OCI-LY7 (cell line): ENCODE measurements around the gene GRID1. TPM values are rescaled to one million over a fixed set of nuclear protein-coding genes. Genes with fewer than 3 reads are reported as not detected.

ENCODE experiments used
- BruUV-seq: library from RNA; stranded (reverse); fragments of 400-500 nt; replicated peaks from 2 replicates; lab custom pipeline; 2021; lab: Mats Ljungman, UMichigan
- CTCF ChIA-PET: fragments of 300-600 bp; sonication (Branson Sonifier 250); formaldehyde crosslinking; loops from one replicate; lab custom pipeline; 2022; ENCODE audit warnings: antibody characterized with exemption; ENCODE audit not compliant: unreplicated experiment; lab: Charles Lee
- POLR2A ChIA-PET: fragments of 300-600 bp; sonication (Branson Sonifier 250); formaldehyde crosslinking; loops from one replicate; lab custom pipeline; 2022; ENCODE audit warnings: antibody characterized with exemption; lab: Charles Lee
- DNase-seq: peaks from one replicate; pipeline ENCODE4 v3.0.0-alpha.2; 2015; ENCODE audit warnings: low spot score
- H2AFZ ChIP-seq: fragments of 200-600 bp; sonication (generic), shearing (Covaris generic); 2 replicates; pipeline ENCODE4 v1.6.1; 2014; ENCODE audit warnings: mild to moderate bottlenecking, antibody characterized with exemption, low read length, moderate library complexity
- H3K27ac ChIP-seq: fragments of 200-600 bp; sonication (generic); 2 replicates; pipeline ENCODE4 v1.5.1; 2014; ENCODE audit warnings: mixed run types, low read depth, mild to moderate bottlenecking, moderate library complexity, low read length, inconsistent platforms; ENCODE audit not compliant: poor library complexity, severe bottlenecking
- H3K36me3 ChIP-seq: fragments of 200-600 bp; sonication (generic); 2 replicates; pipeline ENCODE4 v1.6.1; 2014; ENCODE audit warnings: mild to moderate bottlenecking, antibody characterized with exemption, low read length, moderate library complexity, mixed read lengths; ENCODE audit not compliant: insufficient read depth
- H3K4me1 ChIP-seq: fragments of 200-600 bp; sonication (generic); 2 replicates; pipeline ENCODE4 v1.5.1; 2014; ENCODE audit warnings: mild to moderate bottlenecking, low read length; ENCODE audit not compliant: insufficient read depth, poor library complexity, severe bottlenecking
- H3K4me2 ChIP-seq: fragments of 200-600 bp; sonication (generic); 2 replicates; pipeline ENCODE4 v1.6.1; 2014; ENCODE audit warnings: mild to moderate bottlenecking, low read length
- H3K4me3 ChIP-seq: fragments of 200-600 bp; sonication (generic); 2 replicates; pipeline ENCODE4 v1.5.1; 2014; ENCODE audit warnings: mild to moderate bottlenecking, low read depth, low read length; ENCODE audit not compliant: poor library complexity, severe bottlenecking
- H3K79me2 ChIP-seq: fragments of 200-600 bp; sonication (generic); 2 replicates; pipeline ENCODE4 v1.6.1; 2016; ENCODE audit warnings: low read depth, mild to moderate bottlenecking, low read length, moderate library complexity, mixed read lengths; ENCODE audit not compliant: insufficient read depth
- H3K9me2 ChIP-seq: fragments of 200-600 bp; sonication (generic); 2 replicates; pipeline ENCODE4 v1.6.1; 2016; ENCODE audit warnings: mild to moderate bottlenecking, low read length, mixed read lengths; ENCODE audit not compliant: insufficient read depth
- H3K9me3 ChIP-seq: fragments of 200-600 bp; sonication (generic); 2 replicates; pipeline ENCODE4 v1.6.1; 2014; ENCODE audit warnings: mild to moderate bottlenecking, mixed run types, low read length, mixed read lengths
- H4K20me1 ChIP-seq: fragments of 200-600 bp; sonication (generic); 2 replicates; pipeline ENCODE4 v1.6.1; 2014; ENCODE audit warnings: mild to moderate bottlenecking, antibody characterized with exemption, low read length, moderate library complexity, mixed read lengths; ENCODE audit not compliant: insufficient read depth
- EZH2phosphoT487 ChIP-seq: fragments of 200-600 bp; sonication (generic); IDR thresholded peaks from 2 replicates; pipeline ENCODE4 v1.6.1; 2018; ENCODE audit warnings: low read depth, borderline replicate concordance, mild to moderate bottlenecking, mixed run types, antibody characterized with exemption, low read length, moderate library complexity, mixed read lengths
- intact Hi-C: fragments of 100-400 bp; cut with micrococcal nuclease; formaldehyde crosslinking; loops from one replicate; pipeline ENCODE4 v1.10.0; 2022; ENCODE audit not compliant: unreplicated experiment
- total RNA-seq, 2 experiments: library from RNA; depleted of rRNA in 1 of 2; stranded (reverse); fragments of >200 nt in 1 of 2; shearing (Covaris generic) in 1 of 2; gene quantifications; 2 replicates each; pipeline ENCODE4 v1.2.3, GENCODE V29; 2014 to 2022
- TF ChIP-seq, protein P1 (sequence below): fragments of 200-600 bp; sonication (generic); conservative IDR thresholded peaks from 2 replicates; pipeline ENCODE4 v1.5.1; 2014; ENCODE audit warnings: mild to moderate bottlenecking, antibody characterized with exemption, low read length, moderate library complexity, mixed read lengths

The GRID1 gene
- total RNA-seq, 2 experiments from 2014 or later: 1.6 to 3.7 TPM

- intact Hi-C loops: no loop called here
- Histone ChIP-seq H2AFZ (no peak overlapping the region), H3K36me3 (no peaks in the 10 kb centered on the region), H3K4me2 (no peak overlapping the region), H3K4me3 (no peak overlapping the region), H3K9me3 (0 out of 2 replicates have a peak, but pooled peaks cover 4% of the 10 kb centered on the region), H4K20me1 (no peaks in the 10 kb centered on the region), H3K9me2 (no peaks in the 10 kb centered on the region), H3K4me1 (no peaks in the 10 kb centered on the region), H3K79me2 (no peaks in the 10 kb centered on the region), H3K27ac (no peak overlapping the region)
- TF ChIP-seq, protein P1, sequence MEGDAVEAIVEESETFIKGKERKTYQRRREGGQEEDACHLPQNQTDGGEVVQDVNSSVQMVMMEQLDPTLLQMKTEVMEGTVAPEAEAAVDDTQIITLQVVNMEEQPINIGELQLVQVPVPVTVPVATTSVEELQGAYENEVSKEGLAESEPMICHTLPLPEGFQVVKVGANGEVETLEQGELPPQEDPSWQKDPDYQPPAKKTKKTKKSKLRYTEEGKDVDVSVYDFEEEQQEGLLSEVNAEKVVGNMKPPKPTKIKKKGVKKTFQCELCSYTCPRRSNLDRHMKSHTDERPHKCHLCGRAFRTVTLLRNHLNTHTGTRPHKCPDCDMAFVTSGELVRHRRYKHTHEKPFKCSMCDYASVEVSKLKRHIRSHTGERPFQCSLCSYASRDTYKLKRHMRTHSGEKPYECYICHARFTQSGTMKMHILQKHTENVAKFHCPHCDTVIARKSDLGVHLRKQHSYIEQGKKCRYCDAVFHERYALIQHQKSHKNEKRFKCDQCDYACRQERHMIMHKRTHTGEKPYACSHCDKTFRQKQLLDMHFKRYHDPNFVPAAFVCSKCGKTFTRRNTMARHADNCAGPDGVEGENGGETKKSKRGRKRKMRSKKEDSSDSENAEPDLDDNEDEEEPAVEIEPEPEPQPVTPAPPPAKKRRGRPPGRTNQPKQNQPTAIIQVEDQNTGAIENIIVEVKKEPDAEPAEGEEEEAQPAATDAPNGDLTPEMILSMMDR: no peak
- no peak for TF ChIP-seq EZH2phosphoT487
- no TSS peak for BruUV-seq
- ChIA-PET POLR2A (no interaction called here), CTCF (no interaction called here)
- no peak for DNase-seq
Observed at GRCh38 chr10:86337121-86337601, 29.4 kb downstream of the GRID1 start.

- Histone ChIP-seq H2AFZ (no peak overlapping the region), H3K4me2 (no peak overlapping the region), H3K4me1 (no peaks in the 10 kb centered on the region), H3K79me2 (no peaks in the 10 kb centered on the region), H3K9me3 (0 out of 2 replicates have a peak, but pooled peaks cover 4% of the 10 kb centered on the region), H4K20me1 (no peaks in the 10 kb centered on the region), H3K9me2 (no peaks in the 10 kb centered on the region), H3K36me3 (no peaks in the 10 kb centered on the region), H3K27ac (no peak overlapping the region), H3K4me3 (no peak overlapping the region)
- intact Hi-C loops: no loop called here
- TF ChIP-seq, protein P1: no peak
- no TSS peak for BruUV-seq
- DNase-seq: no peak
- ChIA-PET POLR2A (no interaction called here), CTCF (no interaction called here)
Observed at GRCh38 chr10:86336341-86336740, 30.3 kb downstream of the GRID1 start.

- H4K20me1 ChIP-seq: no peaks in the 10 kb centered on the region
- H3K36me3 ChIP-seq: no peaks in the 10 kb centered on the region
- no peak overlapping the region for H3K27ac ChIP-seq
- no peaks in the 10 kb centered on the region for H3K79me2 ChIP-seq
- BruUV-seq: no TSS peak
- no peak for TF ChIP-seq EZH2phosphoT487
- TF ChIP-seq, protein P1: no peak
- H2AFZ ChIP-seq: no peak overlapping the region
- 0 out of 2 replicates have a peak, but pooled peaks cover 4% of the 10 kb centered on the region for H3K9me3 ChIP-seq
- H3K4me3 ChIP-seq: no peak overlapping the region
- H3K4me2 ChIP-seq: no peak overlapping the region
- no peaks in the 10 kb centered on the region for H3K4me1 ChIP-seq
- intact Hi-C loops: no loop called here
- no peaks in the 10 kb centered on the region for H3K9me2 ChIP-seq
- no peak for DNase-seq
- ChIA-PET POLR2A (no interaction called here), CTCF (no interaction called here)
Observed at GRCh38 chr10:86335831-86336230, 30.8 kb downstream of the GRID1 start.
